CD4-positive, alpha-beta T cell treated with Interleukin-21 for 1 hour (primary cell): ENCODE measurements around the gene C4A.
"Not testable (repeated sequence)": the region's sequence is repeated elsewhere in the genome, so short reads cannot be mapped to it uniquely, and the experiment has no call there.

Experiments used
- DNase-seq: peaks from one replicate; pipeline ENCODE4 v3.0.0-alpha.2; 2020

Gene C4A

GRCh38 chr6:31980998-31981397, 859 bp upstream of the C4A start:
- not testable (repeated sequence) for DNase-seq

- not testable (repeated sequence) for DNase-seq
These were observed 7.5 kb downstream of the C4A start for GRCh38 chr6:31989363-31989762.

DNA sequence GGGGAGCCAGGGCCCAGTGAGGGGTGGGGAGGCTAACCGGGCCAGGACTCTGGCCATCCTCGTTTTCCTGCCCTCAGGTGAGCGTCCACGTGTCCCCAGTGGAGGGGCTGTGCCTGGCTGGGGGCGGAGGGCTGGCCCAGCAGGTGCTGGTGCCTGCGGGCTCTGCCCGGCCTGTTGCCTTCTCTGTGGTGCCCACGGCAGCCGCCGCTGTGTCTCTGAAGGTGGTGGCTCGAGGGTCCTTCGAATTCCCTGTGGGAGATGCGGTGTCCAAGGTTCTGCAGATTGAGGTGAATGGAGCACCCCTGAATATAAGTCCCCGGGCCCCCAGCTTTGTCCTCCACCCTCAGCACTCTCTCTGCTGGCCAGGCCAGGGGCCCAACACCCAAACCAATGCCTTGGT, 12.6 kb downstream of the C4A start:
- DNase-seq, result not testable (repeated sequence)

- not testable (repeated sequence) for DNase-seq
These were observed 14.5 kb downstream of the C4A start for GRCh38 chr6:31996385-31996784.

DNA sequence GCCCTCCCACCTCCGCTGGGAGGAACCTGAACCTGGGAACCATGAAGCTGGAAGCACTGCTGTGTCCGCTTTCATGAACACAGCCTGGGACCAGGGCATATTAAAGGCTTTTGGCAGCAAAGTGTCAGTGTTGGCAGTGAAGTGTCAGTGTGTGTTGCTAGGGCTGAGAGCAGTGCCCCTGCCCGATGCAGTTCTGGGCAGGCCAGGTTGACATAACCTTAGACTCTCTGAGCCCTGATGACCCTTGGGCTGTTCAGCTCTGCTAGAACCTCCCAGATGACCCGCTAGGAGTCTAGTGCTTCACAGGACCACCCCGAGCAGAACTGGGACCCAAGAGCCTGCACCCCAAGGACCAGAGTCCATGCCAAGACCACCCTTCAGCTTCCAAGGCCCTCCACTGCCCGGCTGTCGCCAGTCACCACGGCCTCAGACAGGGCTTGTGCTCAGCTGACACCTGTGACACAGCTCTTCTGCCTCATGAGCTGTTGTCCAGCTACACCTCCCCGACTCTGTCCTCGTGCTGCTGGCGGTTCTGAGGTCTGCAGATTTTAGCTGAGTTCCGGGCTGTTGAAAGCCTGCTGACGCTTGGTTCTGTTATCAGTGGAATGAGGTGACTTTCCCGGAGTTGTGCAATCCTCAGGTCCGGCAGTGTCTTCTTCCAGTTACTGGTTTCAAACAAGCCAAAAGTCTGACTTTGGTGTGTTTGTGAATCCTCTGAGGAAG, 20.9 kb downstream of the C4A start:
- DNase-seq, result not testable (repeated sequence)

GRCh38 chr6:32003301-32003700, 21.4 kb downstream of the C4A start:
- not testable (repeated sequence) for DNase-seq

DNA sequence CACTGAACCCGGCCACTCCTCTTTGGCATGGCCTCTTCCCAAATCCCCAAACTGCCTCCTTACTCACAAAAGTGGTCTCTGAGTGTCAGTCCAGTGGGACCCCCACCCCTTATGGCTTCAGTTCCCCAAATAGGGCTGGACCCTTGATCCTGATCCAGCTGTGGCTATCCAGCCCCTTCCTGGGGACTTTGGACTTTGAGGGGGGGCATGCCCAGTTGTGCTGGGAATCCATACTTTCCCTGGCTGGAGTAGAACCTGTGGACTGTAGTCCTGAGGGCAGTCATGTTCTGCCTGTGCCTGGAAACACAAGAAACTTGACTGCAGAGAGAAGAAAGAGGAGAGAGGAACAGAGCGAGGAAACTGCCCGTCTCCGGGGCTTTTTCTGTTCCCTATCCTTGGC, 22.5 kb downstream of the C4A start:
- not testable (repeated sequence) for DNase-seq

DNA sequence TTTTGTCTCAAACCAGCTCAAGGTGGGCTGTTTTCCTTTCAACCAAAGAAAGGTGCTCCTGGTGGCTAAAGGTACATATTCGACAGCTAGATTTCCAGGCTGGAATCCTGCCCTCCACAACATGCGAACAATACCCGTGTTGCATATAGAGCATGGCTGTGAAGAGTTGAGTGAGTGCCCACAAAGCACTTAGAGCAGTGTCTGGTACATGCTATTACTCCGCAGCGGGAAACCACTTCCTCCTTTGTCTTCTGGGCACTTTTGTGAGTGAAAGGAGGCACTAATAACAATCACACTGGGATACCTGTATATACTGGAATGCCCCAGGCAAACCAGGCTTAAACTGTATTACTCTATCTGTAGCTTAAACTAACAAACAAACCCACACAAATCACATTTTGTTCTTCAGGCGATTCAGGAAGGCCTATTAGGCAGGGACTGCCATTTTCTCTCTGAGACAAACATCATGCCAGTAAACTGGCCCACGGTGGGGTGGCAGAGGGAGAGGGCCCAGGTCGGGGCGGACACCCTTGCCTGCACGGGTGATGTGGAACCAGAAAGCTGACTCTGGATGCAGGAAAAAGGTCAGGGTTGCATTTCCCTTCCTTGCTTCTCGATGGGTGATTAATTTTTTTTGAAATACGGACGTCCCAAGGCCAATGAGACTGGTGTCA, 23.1 kb downstream of the C4A start:
- not testable (repeated sequence) for DNase-seq

GRCh38 chr6:32005538-32005880, 23.7 kb downstream of the C4A start:
- DNase-seq, result not testable (repeated sequence)

- DNase-seq, result not testable (repeated sequence)
These were observed 24.2 kb downstream of the C4A start for GRCh38 chr6:32005991-32006529.

DNA sequence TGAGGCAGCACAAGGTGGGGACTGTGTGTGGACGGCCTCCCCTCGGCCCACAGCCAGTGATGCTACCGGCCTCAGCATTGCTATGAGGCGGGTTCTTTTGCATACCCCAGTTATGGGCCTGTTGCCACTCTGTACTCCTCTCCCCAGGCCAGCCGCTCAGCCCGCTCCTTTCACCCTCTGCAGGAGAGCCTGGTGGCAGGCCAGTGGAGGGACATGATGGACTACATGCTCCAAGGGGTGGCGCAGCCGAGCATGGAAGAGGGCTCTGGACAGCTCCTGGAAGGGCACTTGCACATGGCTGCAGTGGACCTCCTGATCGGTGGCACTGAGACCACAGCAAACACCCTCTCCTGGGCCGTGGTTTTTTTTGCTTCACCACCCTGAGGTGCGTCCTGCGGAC, 25.2 kb downstream of the C4A start:
- not testable (repeated sequence) for DNase-seq

- DNase-seq, result not testable (repeated sequence)
These were observed 26.2 kb downstream of the C4A start for GRCh38 chr6:32008037-32008436.

GRCh38 chr6:32008616-32009015, 26.8 kb downstream of the C4A start:
- DNase-seq, result not testable (repeated sequence)

DNA sequence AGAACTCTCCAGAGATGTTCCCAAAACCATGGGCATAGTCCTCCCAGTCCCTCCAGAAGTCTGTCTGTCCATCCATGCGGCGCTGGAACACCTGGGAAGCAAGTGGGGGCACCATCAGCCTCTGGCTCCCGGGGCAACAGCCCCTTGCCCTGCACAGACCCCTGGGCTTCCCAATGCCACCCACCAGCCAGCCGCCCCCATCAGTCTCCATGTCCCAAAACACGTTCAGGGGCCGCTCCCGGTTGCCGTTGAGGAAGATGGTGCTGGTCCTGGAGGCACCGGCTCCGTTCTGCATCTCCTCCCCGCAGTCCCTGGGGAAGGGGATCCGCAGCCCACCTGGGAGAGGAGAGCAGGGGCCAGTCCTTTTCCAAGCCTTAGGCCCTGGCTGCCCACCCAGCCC, 27.7 kb downstream of the C4A start:
- not testable (repeated sequence) for DNase-seq

DNA sequence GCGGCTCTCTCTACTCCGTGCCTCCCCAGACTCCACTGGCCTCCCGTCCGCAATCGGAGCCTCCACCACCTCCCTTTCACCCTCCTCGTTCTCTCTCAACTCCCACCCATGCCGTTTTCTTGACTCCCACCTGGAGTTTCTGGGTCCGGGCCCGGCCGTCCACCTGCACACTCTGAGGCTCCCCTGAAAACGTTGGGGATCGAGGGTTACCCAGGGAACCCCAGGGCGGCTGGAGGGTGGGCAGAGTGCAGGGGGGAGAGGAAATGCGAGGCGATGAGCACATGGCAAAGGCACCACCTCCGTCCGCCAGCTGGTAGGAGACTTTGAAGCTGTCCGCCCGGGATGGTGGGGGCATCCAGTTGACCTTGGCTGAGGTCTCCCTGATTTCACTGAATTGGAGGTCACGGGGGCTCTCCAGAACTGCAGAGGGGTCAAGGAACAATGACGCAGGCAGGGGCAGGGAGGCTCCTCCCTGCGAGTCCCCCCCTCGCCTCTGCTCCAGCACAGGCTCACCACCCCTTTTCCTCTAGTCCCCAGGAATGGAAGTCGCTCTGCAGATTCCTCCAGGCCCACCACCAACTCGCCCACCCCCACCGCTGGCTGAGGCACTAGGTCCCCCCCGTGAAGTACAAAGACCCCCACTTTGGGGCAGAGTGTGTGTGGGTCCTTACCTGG, 29.1 kb downstream of the C4A start:
- DNase-seq, result not testable (repeated sequence)

DNA sequence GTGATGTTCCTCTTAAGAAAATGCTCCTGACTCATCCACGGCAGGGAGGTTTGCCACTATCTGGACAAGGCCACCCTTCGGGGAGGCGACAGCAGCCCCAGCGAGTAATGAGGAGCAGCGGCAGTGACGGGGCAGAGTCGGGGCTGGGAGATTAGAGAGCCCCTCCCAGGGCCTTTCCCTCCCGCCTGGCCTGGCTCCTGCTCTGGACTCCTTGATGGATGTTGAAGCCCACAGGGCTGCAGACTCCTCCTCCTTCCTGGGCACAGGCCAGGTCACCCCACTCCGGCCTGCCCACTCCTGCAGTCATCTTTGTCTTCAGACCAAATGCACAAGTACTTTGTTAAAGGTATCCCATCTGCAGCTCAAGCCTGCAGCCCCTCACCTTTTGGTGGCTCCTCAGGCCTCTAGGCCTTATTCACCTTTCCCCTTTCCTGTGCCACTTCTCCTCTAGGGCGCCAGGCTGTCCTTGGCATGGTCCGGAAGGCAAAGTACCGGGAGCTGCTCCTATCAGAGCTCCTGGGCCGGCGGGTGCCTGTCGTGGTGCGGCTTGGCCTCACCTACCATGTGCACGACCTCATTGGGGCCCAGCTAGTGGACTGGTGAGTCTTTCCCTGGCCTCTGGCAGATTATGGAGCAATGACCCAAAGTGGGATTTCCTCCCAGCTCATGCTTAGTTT, 31.2 kb downstream of the C4A start:
- DNase-seq, result not testable (repeated sequence)

- DNase-seq, result not testable (repeated sequence)
These were observed 31.9 kb downstream of the C4A start for GRCh38 chr6:32013738-32014137.

- DNase-seq, result not testable (repeated sequence)
These were observed 32.7 kb downstream of the C4A start, which contains the start of gene C4B for GRCh38 chr6:32014547-32014946. Gene C4B (plus strand): TSS chr6:32014795. CDS start chr6:32014846, 51 bp downstream.

GRCh38 chr6:32022100-32022499, 40.2 kb downstream of the C4A start:
- DNase-seq, result not testable (repeated sequence)

DNA sequence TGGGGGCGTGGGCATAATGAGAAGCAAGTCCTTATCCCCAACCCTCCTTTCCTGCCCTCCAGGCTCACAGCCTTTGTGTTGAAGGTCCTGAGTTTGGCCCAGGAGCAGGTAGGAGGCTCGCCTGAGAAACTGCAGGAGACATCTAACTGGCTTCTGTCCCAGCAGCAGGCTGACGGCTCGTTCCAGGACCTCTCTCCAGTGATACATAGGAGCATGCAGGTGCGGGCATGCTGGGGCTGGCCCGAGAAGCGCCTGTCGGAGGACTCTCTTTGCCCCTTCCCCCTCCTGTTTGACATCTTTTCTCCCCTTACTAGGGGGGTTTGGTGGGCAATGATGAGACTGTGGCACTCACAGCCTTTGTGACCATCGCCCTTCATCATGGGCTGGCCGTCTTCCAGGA, 46.8 kb downstream of the C4A start:
- DNase-seq, result not testable (repeated sequence)

GRCh38 chr6:32029553-32029952, 47.7 kb downstream of the C4A start:
- DNase-seq, result not testable (repeated sequence)

DNA sequence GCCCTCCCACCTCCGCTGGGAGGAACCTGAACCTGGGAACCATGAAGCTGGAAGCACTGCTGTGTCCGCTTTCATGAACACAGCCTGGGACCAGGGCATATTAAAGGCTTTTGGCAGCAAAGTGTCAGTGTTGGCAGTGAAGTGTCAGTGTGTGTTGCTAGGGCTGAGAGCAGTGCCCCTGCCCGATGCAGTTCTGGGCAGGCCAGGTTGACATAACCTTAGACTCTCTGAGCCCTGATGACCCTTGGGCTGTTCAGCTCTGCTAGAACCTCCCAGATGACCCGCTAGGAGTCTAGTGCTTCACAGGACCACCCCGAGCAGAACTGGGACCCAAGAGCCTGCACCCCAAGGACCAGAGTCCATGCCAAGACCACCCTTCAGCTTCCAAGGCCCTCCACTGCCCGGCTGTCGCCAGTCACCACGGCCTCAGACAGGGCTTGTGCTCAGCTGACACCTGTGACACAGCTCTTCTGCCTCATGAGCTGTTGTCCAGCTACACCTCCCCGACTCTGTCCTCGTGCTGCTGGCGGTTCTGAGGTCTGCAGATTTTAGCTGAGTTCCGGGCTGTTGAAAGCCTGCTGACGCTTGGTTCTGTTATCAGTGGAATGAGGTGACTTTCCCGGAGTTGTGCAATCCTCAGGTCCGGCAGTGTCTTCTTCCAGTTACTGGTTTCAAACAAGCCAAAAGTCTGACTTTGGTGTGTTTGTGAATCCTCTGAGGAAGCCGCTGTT, 53.6 kb downstream of the C4A start:
- DNase-seq, result not testable (repeated sequence)
